ENCODE data around the gene TSHZ2. TPM values are rescaled to one million over a fixed set of nuclear protein-coding genes. Genes with fewer than 3 reads are reported as not detected.

Gene TSHZ2
- total RNA-seq, 1 experiment from 2014 or later: 0.07 TPM

DNA sequence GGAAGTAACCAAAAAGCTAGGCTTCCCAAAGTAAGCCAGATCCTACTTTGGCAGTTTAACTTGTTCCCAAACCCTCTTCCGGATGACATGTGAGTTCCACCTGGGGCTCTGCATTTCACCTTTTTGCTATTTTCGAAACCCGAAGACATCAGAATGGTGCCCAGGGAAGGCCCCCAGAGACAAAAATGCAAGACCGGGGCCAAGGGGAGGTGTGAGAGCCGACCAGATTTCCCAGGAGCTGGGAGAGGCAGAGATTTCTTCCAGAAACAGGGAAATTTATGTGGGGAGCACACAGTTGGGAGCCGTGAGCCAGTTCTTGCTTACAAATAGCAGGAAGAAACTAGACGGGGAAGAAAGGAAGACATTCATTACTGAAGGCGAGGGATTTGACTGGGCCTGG is 411.8 kb downstream of the TSHZ2 start:
- no peaks in the 10 kb centered on the region for H3K27me3 ChIP-seq (ENCODE audit: insufficient read depth, low read length)
- no peak for DNase-seq (ENCODE audit: low read depth, low spot score)

More for the DNA sequence above, 411.8 kb downstream of the TSHZ2 start:
- intact Hi-C loops (cut with micrococcal nuclease): no loop called here
- CTCF ChIA-PET: no interaction called here
- Histone ChIP-seq H3K4me1 (ENCODE audit: control insufficient read depth in 1 of 2, insufficient read depth in 2 of 2, low read length in 2 of 2) (no peaks in the 10 kb centered on the region), H3K9me3 (ENCODE audit: control insufficient read depth in 1 of 2, insufficient read depth in 1 of 2, low read depth in 1 of 2, low read length in 2 of 2) (no peaks in the 10 kb centered on the region), H3K4me3 (replicated peaks in 1 of 2; ENCODE audit: low read depth in 1 of 2, low read length in 2 of 2) (no peak overlapping the region), H3K9me2 (ENCODE audit: insufficient read depth) (no peaks in the 10 kb centered on the region), H4K20me1 (ENCODE audit: insufficient read depth) (no peaks in the 10 kb centered on the region), H3K27ac (ENCODE audit: low read depth, low read length) (no peak overlapping the region), H3K9ac (ENCODE audit: low read length) (no peak overlapping the region), H3K79me2 (ENCODE audit: insufficient read depth, low read length) (no peaks in the 10 kb centered on the region), H3K4me2 (ENCODE audit: low read length) (no peak overlapping the region), H3K36me3 (ENCODE audit: control insufficient read depth in 1 of 2, insufficient read depth in 2 of 2, low read length in 2 of 2) (no peaks in the 10 kb centered on the region), H2AFZ (ENCODE audit: low read depth, low read length, poor library complexity, severe bottlenecking) (no peak overlapping the region)
- no TSS peak for BruUV-seq (replicated peaks)
- ATAC-seq: no peak
- RAD21 ChIA-PET (ENCODE audit: low non-redundant PET in 1 of 2, low total read pairs in 2 of 2, uncharacterized antibody in 2 of 2, unreplicated experiment in 2 of 2): no interaction called here
- POLR2A ChIA-PET: no interaction called here
- TF ChIP-seq SRF (IDR thresholded peaks at IDR 0.05; ENCODE audit: low read depth) (no peak), RAD21 (IDR thresholded peaks at IDR 0.05; ENCODE audit: low read depth) (no peak), FOSL1 (IDR thresholded peaks at IDR 0.05; ENCODE audit: low read depth) (no peak), POLR2A (IDR thresholded peaks at IDR 0.05; ENCODE audit: borderline replicate concordance, extremely low read depth, insufficient read depth, insufficient read length) (no peak), ELF1 (IDR thresholded peaks at IDR 0.05; ENCODE audit: borderline replicate concordance, low read depth) (no peak), TCF7L2 (IDR thresholded peaks at IDR 0.05; ENCODE audit: borderline replicate concordance, extremely low read depth, insufficient read depth, insufficient read length) (no peak), EZH2phosphoT487 (IDR thresholded peaks at IDR 0.05; ENCODE audit: borderline replicate concordance) (no peak), EGR1 (IDR thresholded peaks at IDR 0.05; ENCODE audit: low read depth) (no peak)
- TF ChIP-seq, protein P1, sequence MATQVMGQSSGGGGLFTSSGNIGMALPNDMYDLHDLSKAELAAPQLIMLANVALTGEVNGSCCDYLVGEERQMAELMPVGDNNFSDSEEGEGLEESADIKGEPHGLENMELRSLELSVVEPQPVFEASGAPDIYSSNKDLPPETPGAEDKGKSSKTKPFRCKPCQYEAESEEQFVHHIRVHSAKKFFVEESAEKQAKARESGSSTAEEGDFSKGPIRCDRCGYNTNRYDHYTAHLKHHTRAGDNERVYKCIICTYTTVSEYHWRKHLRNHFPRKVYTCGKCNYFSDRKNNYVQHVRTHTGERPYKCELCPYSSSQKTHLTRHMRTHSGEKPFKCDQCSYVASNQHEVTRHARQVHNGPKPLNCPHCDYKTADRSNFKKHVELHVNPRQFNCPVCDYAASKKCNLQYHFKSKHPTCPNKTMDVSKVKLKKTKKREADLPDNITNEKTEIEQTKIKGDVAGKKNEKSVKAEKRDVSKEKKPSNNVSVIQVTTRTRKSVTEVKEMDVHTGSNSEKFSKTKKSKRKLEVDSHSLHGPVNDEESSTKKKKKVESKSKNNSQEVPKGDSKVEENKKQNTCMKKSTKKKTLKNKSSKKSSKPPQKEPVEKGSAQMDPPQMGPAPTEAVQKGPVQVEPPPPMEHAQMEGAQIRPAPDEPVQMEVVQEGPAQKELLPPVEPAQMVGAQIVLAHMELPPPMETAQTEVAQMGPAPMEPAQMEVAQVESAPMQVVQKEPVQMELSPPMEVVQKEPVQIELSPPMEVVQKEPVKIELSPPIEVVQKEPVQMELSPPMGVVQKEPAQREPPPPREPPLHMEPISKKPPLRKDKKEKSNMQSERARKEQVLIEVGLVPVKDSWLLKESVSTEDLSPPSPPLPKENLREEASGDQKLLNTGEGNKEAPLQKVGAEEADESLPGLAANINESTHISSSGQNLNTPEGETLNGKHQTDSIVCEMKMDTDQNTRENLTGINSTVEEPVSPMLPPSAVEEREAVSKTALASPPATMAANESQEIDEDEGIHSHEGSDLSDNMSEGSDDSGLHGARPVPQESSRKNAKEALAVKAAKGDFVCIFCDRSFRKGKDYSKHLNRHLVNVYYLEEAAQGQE (IDR thresholded peaks at IDR 0.05; ENCODE audit: low read depth): no peak
- TF ChIP-seq, protein P2, sequence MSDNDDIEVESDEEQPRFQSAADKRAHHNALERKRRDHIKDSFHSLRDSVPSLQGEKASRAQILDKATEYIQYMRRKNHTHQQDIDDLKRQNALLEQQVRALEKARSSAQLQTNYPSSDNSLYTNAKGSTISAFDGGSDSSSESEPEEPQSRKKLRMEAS (IDR thresholded peaks at IDR 0.05): no peak

All from HCT116 (cell line).